Fibroblast of mammary gland (primary cell): ENCODE data around the gene PIEZO2.

Experiments
- DNase-seq: peaks from one replicate; pipeline ENCODE4 v3.0.0-alpha.2; 2010; ENCODE audit warnings: low read depth
- H3K4me3 ChIP-seq: 2 replicates; pipeline ENCODE4 v1.5.1; 2011; ENCODE audit warnings: low read depth, mild to moderate bottlenecking, low read length, moderate library complexity; ENCODE audit not compliant: control insufficient read depth
- CTCF ChIP-seq: conservative IDR thresholded peaks from 2 replicates; pipeline ENCODE4 v1.5.1; 2011; ENCODE audit warnings: low read depth, low read length, inconsistent platforms; ENCODE audit not compliant: control insufficient read depth, insufficient read depth

The PIEZO2 gene

GRCh38 chr18:10834128-10834815, 315.1 kb downstream of the PIEZO2 start:
- no peak overlapping the region for H3K4me3 ChIP-seq
- no peak for DNase-seq
- TF ChIP-seq CTCF, result no peak

GRCh38 chr18:10833656-10834055, 315.7 kb downstream of the PIEZO2 start:
- no peak for TF ChIP-seq CTCF

GRCh38 chr18:10826400-10826799, 323.0 kb downstream of the PIEZO2 start:
- H3K4me3 ChIP-seq, result no peak overlapping the region
- DNase-seq, result no peak
- TF ChIP-seq CTCF, result no peak

More at GRCh38 chr18:10833656-10834055, 315.7 kb downstream of the PIEZO2 start:
- DNase-seq, result no peak
- H3K4me3 ChIP-seq, result no peak overlapping the region

GRCh38 chr18:10822456-10822855, 326.9 kb downstream of the PIEZO2 start:
- TF ChIP-seq CTCF, result no peak
- H3K4me3 ChIP-seq, result no peak overlapping the region
- DNase-seq, result no peak

- no peak overlapping the region for H3K4me3 ChIP-seq
- TF ChIP-seq CTCF, result no peak
- DNase-seq, result no peak
Observed at GRCh38 chr18:10820681-10821080, 328.7 kb downstream of the PIEZO2 start.

GRCh38 chr18:10814336-10814735, 335.0 kb downstream of the PIEZO2 start:
- DNase-seq, result no peak
- no peak overlapping the region for H3K4me3 ChIP-seq
- no peak for TF ChIP-seq CTCF
